Liver (tissue), 3 donors: Measurements from ENCODE around the gene AEBP1.

Source experiments
- ATF3 ChIP-seq: IDR thresholded peaks from 2 replicates; pipeline ENCODE4 v1.6.1; 2016; ENCODE audit warnings: antibody characterized with exemption
- JUND ChIP-seq, 2 donors: IDR thresholded peaks; 2 replicates each; pipeline ENCODE4 v1.6.1; 2016; ENCODE audit warnings: antibody characterized with exemption in 2 of 2
- MAX ChIP-seq: IDR thresholded peaks from 2 replicates; pipeline ENCODE4 v1.6.1; 2016; ENCODE audit warnings: antibody characterized with exemption
- RAD21 ChIP-seq, 2 donors: IDR thresholded peaks; 2 replicates each; pipeline ENCODE4 v1.6.1; 2016; ENCODE audit warnings: antibody characterized with exemption in 2 of 2, mild to moderate bottlenecking in 2 of 2
- SP1 ChIP-seq: IDR thresholded peaks from 2 replicates; pipeline ENCODE4 v1.6.1; 2018; ENCODE audit warnings: antibody characterized with exemption, mild to moderate bottlenecking
- TAF1 ChIP-seq: conservative IDR thresholded peaks from 2 replicates; pipeline ENCODE4 v1.6.1; 2016; ENCODE audit warnings: antibody characterized with exemption, mild to moderate bottlenecking
- YY1 ChIP-seq: IDR thresholded peaks from 2 replicates; pipeline ENCODE4 v1.6.1; 2016; ENCODE audit warnings: antibody characterized with exemption, mild to moderate bottlenecking
- TF ChIP-seq, protein P1 (sequence below): fragments of 150-350 bp; IDR thresholded peaks from 2 replicates; pipeline ENCODE4 v1.5.1; 2017; ENCODE audit warnings: improper control_type of control experiment, low read depth, low read length; ENCODE audit not compliant: missing input control
- TF ChIP-seq, protein P2 (sequence below): IDR thresholded peaks from 2 replicates; pipeline ENCODE4 v1.6.1; 2016; ENCODE audit warnings: antibody characterized with exemption, mild to moderate bottlenecking
- donor health status: healthy.
- donor health status: healthy.

DNA sequence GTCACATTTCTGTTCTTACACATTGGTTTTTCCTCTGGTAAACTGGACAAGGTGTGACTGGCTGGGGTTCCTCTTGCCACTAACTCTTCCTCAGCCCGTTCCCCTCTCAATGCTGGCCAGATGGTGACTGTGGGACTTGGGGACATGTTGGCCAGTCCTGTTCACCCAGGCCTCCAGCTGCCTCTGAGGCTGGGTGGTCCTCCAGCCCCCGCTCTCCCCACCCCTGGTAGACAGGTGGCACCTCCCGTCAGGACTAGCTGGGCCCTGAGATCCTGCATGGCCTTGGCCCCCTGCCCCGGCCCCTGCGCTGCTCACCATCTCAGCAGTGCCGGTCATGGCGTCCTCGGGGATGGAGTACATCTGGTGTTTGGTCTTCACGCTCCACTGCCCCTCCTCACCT is 47.8 kb downstream of the AEBP1 start:
- TF ChIP-seq, protein P1, sequence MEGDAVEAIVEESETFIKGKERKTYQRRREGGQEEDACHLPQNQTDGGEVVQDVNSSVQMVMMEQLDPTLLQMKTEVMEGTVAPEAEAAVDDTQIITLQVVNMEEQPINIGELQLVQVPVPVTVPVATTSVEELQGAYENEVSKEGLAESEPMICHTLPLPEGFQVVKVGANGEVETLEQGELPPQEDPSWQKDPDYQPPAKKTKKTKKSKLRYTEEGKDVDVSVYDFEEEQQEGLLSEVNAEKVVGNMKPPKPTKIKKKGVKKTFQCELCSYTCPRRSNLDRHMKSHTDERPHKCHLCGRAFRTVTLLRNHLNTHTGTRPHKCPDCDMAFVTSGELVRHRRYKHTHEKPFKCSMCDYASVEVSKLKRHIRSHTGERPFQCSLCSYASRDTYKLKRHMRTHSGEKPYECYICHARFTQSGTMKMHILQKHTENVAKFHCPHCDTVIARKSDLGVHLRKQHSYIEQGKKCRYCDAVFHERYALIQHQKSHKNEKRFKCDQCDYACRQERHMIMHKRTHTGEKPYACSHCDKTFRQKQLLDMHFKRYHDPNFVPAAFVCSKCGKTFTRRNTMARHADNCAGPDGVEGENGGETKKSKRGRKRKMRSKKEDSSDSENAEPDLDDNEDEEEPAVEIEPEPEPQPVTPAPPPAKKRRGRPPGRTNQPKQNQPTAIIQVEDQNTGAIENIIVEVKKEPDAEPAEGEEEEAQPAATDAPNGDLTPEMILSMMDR = no peak
- TF ChIP-seq MAX (no peak), JUND (IDR thresholded peaks at IDR 0.05) (no peak), ATF3 (no peak), TAF1 (no peak), YY1 (no peak), RAD21 (IDR thresholded peaks at IDR 0.05) (no peak), SP1 (no peak)
- TF ChIP-seq, protein P2, sequence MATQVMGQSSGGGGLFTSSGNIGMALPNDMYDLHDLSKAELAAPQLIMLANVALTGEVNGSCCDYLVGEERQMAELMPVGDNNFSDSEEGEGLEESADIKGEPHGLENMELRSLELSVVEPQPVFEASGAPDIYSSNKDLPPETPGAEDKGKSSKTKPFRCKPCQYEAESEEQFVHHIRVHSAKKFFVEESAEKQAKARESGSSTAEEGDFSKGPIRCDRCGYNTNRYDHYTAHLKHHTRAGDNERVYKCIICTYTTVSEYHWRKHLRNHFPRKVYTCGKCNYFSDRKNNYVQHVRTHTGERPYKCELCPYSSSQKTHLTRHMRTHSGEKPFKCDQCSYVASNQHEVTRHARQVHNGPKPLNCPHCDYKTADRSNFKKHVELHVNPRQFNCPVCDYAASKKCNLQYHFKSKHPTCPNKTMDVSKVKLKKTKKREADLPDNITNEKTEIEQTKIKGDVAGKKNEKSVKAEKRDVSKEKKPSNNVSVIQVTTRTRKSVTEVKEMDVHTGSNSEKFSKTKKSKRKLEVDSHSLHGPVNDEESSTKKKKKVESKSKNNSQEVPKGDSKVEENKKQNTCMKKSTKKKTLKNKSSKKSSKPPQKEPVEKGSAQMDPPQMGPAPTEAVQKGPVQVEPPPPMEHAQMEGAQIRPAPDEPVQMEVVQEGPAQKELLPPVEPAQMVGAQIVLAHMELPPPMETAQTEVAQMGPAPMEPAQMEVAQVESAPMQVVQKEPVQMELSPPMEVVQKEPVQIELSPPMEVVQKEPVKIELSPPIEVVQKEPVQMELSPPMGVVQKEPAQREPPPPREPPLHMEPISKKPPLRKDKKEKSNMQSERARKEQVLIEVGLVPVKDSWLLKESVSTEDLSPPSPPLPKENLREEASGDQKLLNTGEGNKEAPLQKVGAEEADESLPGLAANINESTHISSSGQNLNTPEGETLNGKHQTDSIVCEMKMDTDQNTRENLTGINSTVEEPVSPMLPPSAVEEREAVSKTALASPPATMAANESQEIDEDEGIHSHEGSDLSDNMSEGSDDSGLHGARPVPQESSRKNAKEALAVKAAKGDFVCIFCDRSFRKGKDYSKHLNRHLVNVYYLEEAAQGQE = no peak
